Omental fat pad (tissue), 4 donors: ENCODE data around the gene HPDL. TPM values are rescaled to one million over a fixed set of nuclear protein-coding genes. Genes with fewer than 3 reads are reported as not detected.
"Not testable (repeated sequence)": the region's sequence is repeated elsewhere in the genome, so short reads cannot be mapped to it uniquely, and the experiment has no call there.

Source experiments
- ATAC-seq: fragments of 150-250 bp; one replicate; pipeline ENCODE4 v1.9.1; 2016; ENCODE audit warnings: mild to moderate bottlenecking, moderate library complexity; ENCODE audit not compliant: low FRiP score
- DNase-seq: peaks from one replicate; pipeline ENCODE4 v3.0.0-alpha.2; 2019; ENCODE audit warnings: low spot score
- total RNA-seq, 4 donors: library from RNA; depleted of rRNA; stranded (reverse); fragments of >200 nt; gene quantifications; one replicate each; pipeline ENCODE4 v1.1.0, GENCODE V29; 2016
- TF ChIP-seq, protein P1 (sequence below), 3 donors: fragments of 450-650 bp; IDR thresholded peaks; one replicate each; pipeline ENCODE4 v1.5.1; 2016 to 2017; ENCODE audit warnings: antibody characterized with exemption in 3 of 3, mild to moderate bottlenecking in 3 of 3, moderate library complexity in 2 of 3

The HPDL gene
- total RNA-seq, 4 donors from 2014 or later = 2.0 TPM; not detected in 3

DNA sequence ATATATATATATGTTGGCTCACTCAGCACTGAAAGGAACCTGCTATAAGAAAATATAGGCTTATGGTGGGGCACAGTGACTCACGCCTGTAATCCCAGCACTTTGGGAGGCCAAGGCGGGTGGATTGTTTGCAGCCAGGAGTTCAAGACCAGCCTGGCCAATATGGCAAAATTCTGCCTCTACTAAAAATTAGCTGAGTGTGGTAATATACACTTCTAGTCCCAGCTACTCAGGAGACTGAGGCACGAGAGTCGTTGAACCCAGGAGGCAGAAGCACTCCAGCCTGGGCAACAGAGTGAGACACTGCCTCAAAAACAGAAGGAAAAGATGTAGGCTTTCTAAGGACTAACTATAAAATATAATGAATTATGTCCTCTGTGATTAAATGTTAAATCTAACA is 28.1 kb downstream of the HPDL start:
- TF ChIP-seq, protein P1, sequence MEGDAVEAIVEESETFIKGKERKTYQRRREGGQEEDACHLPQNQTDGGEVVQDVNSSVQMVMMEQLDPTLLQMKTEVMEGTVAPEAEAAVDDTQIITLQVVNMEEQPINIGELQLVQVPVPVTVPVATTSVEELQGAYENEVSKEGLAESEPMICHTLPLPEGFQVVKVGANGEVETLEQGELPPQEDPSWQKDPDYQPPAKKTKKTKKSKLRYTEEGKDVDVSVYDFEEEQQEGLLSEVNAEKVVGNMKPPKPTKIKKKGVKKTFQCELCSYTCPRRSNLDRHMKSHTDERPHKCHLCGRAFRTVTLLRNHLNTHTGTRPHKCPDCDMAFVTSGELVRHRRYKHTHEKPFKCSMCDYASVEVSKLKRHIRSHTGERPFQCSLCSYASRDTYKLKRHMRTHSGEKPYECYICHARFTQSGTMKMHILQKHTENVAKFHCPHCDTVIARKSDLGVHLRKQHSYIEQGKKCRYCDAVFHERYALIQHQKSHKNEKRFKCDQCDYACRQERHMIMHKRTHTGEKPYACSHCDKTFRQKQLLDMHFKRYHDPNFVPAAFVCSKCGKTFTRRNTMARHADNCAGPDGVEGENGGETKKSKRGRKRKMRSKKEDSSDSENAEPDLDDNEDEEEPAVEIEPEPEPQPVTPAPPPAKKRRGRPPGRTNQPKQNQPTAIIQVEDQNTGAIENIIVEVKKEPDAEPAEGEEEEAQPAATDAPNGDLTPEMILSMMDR (IDR thresholded peaks at IDR 0.05) = no peak
- no peak for ATAC-seq
- DNase-seq = no peak

DNA sequence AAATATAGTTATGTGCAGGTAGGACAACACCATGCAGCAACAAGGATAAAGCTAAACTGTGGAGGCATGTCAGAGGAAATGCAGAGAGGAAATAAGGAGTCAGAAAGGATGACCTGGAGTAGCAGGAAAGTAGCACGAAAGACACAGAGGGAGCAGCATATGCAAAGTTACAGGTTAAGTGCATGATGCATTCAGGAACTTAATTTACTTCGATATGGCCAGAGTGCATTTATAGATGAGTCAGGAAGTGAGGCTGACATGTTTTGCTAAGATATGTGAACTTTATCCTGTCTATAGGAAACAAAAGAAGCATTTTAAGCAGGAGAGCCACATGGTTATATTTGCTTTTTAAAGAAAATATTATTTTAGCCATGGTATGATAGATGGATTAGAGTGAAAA is 29.0 kb downstream of the HPDL start:
- DNase-seq = no peak
- TF ChIP-seq, protein P1 (IDR thresholded peaks at IDR 0.05) = no peak
- ATAC-seq = no peak

DNA sequence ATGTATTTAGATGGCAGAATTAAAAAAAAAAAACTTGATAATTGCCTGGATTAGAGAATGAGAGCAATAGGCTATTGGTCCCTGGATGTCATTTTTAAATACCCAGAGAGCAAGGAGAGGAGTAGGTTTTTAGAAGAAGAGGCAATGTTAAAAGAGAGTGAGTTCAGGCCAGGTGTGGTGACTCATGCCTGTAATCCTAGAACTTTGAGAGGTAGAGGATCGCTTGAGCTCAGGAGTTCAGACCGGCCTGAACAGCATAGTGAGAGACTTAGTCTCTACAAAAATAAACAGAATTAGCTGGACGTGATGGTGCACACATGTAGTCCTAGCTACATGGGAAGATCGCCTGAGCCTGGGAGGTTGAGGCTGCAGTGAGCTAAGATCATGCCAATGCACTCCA is 29.5 kb downstream of the HPDL start:
- ATAC-seq (no peak), DNase-seq (no peak)
- TF ChIP-seq, protein P1 (IDR thresholded peaks at IDR 0.05) = no peak

DNA sequence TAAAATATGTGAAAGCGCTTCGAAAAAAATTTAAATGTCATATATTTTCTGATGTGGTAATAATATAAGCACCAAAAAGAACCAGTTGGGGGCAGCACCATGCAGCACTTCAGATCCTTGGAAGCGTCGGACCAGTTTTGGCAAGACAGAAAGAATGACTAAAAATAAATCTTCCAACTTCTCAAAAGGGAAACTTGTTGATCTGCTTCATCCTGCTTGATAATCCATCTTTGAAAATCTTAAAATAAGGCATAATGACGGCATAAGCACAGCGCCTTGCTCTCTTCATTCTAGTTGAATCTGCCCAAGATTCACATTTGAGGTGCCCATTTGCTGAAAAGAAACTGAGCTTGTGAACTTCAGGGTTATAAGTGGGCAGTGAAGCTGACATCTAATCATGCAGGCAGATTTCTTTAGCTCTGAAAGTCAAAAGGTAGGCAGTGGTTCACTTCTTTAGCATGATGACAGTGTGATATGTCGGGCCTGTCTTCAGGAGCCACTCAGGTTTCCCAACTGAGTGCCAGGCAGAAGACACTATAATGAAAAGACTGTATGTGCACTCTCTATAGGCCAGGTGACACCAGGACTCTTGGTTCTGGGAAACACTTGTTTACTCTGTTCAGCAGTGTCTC is 33.3 kb downstream of the HPDL start:
- ATAC-seq = no peak
- TF ChIP-seq, protein P1 (IDR thresholded peaks at IDR 0.05) = peak in 1 of 3 donors; percentile 47
- no peak for DNase-seq

DNA sequence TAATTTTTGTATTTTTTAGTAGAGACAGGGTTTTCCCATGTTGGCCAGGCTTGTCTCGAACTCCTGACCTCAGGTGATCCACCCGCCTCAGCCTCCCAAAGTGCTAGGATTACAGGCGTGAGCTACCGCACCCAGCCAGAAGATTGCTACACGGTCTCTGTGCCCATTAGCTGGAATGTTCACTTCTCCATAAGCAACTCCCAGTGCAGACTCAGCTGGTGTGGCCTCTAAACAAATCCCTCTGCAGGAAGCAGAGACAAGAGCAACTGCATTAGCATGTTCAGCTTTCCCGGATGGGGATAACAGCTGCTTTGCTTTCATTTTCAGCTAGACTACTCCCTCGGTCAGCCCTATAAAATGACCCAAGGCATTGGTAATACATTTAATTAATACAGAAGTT is 34.3 kb downstream of the HPDL start:
- ATAC-seq = peak; percentile 86
- not testable (repeated sequence) for DNase-seq

DNA sequence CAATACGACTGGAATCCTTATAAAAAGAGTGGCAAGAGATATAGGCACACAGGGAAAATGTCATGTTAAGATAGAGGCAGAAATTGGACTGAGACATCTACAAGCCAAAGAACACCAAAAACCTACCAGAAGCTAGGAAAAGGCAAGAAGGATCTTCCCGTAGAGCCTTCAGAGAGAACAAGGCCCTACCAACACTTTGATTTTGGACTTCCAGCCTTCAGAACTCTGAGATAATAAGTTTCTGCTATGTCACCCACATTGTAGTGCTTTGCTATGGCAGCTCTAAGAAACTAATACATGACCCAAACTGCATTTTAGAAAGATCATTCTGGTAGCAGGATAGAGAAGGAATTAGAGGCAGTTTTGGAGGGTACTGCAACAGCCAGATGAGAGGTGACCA is 37.6 kb downstream of the HPDL start:
- TF ChIP-seq, protein P1 (IDR thresholded peaks at IDR 0.05) = no peak
- ATAC-seq = no peak
- no peak for DNase-seq

DNA sequence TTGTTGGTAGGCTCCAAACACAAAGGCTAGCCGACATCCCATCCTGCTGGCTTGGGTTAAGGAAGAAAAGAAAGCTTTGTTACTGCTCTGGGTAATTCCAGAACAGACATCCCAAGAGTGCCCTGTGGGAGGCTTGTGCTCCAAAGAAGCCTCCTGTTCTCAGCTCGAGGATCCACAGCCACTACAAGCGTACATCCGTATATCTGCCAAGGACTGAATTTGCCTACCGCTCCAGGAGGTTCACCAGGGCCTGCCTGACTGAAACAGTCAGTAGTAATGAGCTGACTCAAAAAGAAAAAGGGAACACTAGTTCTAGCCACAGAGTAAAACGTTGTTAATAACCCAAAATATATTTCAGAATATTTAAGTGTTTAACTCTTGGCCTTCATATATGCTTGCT is 38.4 kb downstream of the HPDL start:
- DNase-seq = no peak
- TF ChIP-seq, protein P1 (IDR thresholded peaks at IDR 0.05) = no peak
- no peak for ATAC-seq
